PC-3 (cell line): ENCODE measurements around the gene C4orf17. TPM values are rescaled to one million over a fixed set of nuclear protein-coding genes. Genes with fewer than 3 reads are reported as not detected.

Source experiments
- ATAC-seq: fragments of 200-7000 bp; cut with Tn5 transposase; 2 replicates; pipeline ENCODE4 v1.9.1; 2020; ENCODE audit warnings: mild to moderate bottlenecking, moderate library complexity
- BruUV-seq: library from RNA; stranded (reverse); fragments of 400-500 nt; replicated peaks from 2 replicates; lab custom pipeline; 2021; lab: Mats Ljungman, UMichigan
- CTCF ChIA-PET: fragments of 300-600 bp; sonication (Branson Sonifier 250); formaldehyde crosslinking; loops from one replicate; lab custom pipeline; 2022; ENCODE audit warnings: antibody characterized with exemption; lab: Charles Lee
- POLR2A ChIA-PET: fragments of 300-600 bp; sonication (Branson Sonifier 250); formaldehyde crosslinking; loops from one replicate; lab custom pipeline; 2022; ENCODE audit warnings: antibody characterized with exemption; ENCODE audit not compliant: unreplicated experiment; lab: Charles Lee
- DNase-seq: peaks from one replicate; pipeline ENCODE4 v3.0.0-alpha.2; 2015
- H2AFZ ChIP-seq: fragments of 300-600 bp; sonication (generic); 2 replicates; pipeline ENCODE4 v1.6.0; 2016; ENCODE audit warnings: antibody characterized with exemption, low read length
- H3F3A ChIP-seq: fragments of 300-600 bp; sonication (generic); one replicate; pipeline ENCODE4 v1.6.0; 2017; ENCODE audit warnings: antibody characterized with exemption, low read length, control low read depth, mild to moderate bottlenecking; ENCODE audit not compliant: unreplicated experiment
- H3K27ac ChIP-seq: fragments of 300-600 bp; sonication (generic); 2 replicates; pipeline ENCODE4 v1.5.1; 2016; ENCODE audit warnings: mild to moderate bottlenecking, low read length
- H3K27me3 ChIP-seq: fragments of 300-600 bp; sonication (generic); 2 replicates; pipeline ENCODE4 v1.6.1; 2016; ENCODE audit warnings: low read length, mixed read lengths
- H3K36me3 ChIP-seq: fragments of 300-600 bp; sonication (generic); 2 replicates; pipeline ENCODE4 v1.6.1; 2016; ENCODE audit warnings: low read depth, mixed run types, low read length, mixed read lengths
- H3K4me1 ChIP-seq: fragments of 300-600 bp; sonication (generic); 2 replicates; pipeline ENCODE4 v1.5.1; 2016; ENCODE audit warnings: low read length; ENCODE audit not compliant: insufficient read depth
- H3K4me2 ChIP-seq: fragments of 300-600 bp; sonication (generic); 2 replicates; pipeline ENCODE4 v1.6.0; 2016; ENCODE audit warnings: low read length
- H3K4me3 ChIP-seq: fragments of 300-600 bp; sonication (generic); 2 replicates; pipeline ENCODE4 v1.5.1; 2016; ENCODE audit warnings: mild to moderate bottlenecking, low read length, mixed read lengths
- H3K79me2 ChIP-seq: fragments of 300-600 bp; sonication (generic); 2 replicates; pipeline ENCODE4 v1.6.1; 2017; ENCODE audit warnings: low read length, mixed read lengths
- H3K9ac ChIP-seq: fragments of 300-600 bp; sonication (generic); 2 replicates; pipeline ENCODE4 v1.6.0; 2016; ENCODE audit warnings: mild to moderate bottlenecking, low read length
- H3K9me2 ChIP-seq: fragments of 300-600 bp; sonication (generic); replicated peaks from 2 replicates; pipeline ENCODE4 v1.6.1; 2016; ENCODE audit warnings: mixed run types, low read length, mixed read lengths
- H3K9me3 ChIP-seq: fragments of 300-600 bp; sonication (generic); 2 replicates; pipeline ENCODE4 v1.6.1; 2016; ENCODE audit warnings: low read length, mixed read lengths
- H4K20me1 ChIP-seq: fragments of 300-600 bp; sonication (generic); 2 replicates; pipeline ENCODE4 v1.6.1; 2016; ENCODE audit warnings: low read length, mixed read lengths
- EZH2 ChIP-seq: fragments of 300-600 bp; sonication (generic); IDR thresholded peaks from one replicate; pipeline ENCODE4 v1.6.1; 2017; ENCODE audit warnings: antibody characterized with exemption, mild to moderate bottlenecking, low read length; ENCODE audit not compliant: unreplicated experiment
- EZH2phosphoT487 ChIP-seq: fragments of 300-600 bp; sonication (generic); IDR thresholded peaks from 2 replicates; pipeline ENCODE4 v1.6.1; 2018; ENCODE audit warnings: mild to moderate bottlenecking, antibody characterized with exemption, low read length, borderline replicate concordance
- intact Hi-C: fragments of 100-400 bp; cut with micrococcal nuclease; formaldehyde crosslinking; loops from 2 replicates; pipeline ENCODE4 v1.9.0; 2023
- total RNA-seq: library from RNA; depleted of rRNA; stranded (reverse); fragments of >200 nt; gene quantifications from 2 replicates; pipeline ENCODE4 v1.2.3, GENCODE V29; 2014
- TF ChIP-seq, protein P1 (sequence below): fragments of 300-600 bp; sonication (generic); conservative IDR thresholded peaks from 2 replicates; pipeline ENCODE4 v1.5.1; 2017; ENCODE audit warnings: antibody characterized with exemption, low read depth, mild to moderate bottlenecking, low read length

The C4orf17 gene
- total RNA-seq, 1 experiment from 2014 or later: not detected

DNA sequence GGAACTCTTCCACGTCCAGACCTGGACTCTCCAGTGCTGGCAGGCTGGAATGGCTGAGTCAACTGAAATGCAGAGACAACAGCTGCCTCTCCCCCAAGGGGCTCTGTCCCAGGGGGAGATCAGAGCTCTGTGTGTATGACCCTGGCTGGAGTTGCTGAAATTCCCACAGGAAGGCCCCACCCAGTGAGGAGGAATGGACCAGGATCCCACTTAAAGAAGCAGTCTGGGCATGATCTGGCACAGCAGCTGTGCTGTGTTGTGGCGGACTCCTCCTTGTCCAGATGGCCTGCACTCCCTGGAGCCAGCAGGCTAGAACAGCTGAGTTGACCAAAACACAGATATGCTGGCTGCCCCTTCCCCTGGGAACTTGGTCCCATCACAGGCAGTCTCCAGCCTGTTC, 25.4 kb downstream of the C4orf17 start:
- Histone ChIP-seq H3K9ac (no peak overlapping the region), H3K36me3 (no peaks in the 10 kb centered on the region), H3K4me1 (peaks cover 19% of the 10 kb centered on the region), H3K79me2 (no peaks in the 10 kb centered on the region), H3K27ac (no peak overlapping the region), H4K20me1 (no peaks in the 10 kb centered on the region), H2AFZ (no peak overlapping the region), H3F3A (no peaks in the 10 kb centered on the region), H3K4me3 (no peak overlapping the region), H3K4me2 (no peak overlapping the region), H3K27me3 (no peaks in the 10 kb centered on the region), H3K9me3 (no peaks in the 10 kb centered on the region), H3K9me2 (no peaks in the 10 kb centered on the region)
- DNase-seq: no peak
- ChIA-PET CTCF (no interaction called here), POLR2A (no interaction called here)
- no peak for TF ChIP-seq EZH2phosphoT487
- TF ChIP-seq, protein P1, sequence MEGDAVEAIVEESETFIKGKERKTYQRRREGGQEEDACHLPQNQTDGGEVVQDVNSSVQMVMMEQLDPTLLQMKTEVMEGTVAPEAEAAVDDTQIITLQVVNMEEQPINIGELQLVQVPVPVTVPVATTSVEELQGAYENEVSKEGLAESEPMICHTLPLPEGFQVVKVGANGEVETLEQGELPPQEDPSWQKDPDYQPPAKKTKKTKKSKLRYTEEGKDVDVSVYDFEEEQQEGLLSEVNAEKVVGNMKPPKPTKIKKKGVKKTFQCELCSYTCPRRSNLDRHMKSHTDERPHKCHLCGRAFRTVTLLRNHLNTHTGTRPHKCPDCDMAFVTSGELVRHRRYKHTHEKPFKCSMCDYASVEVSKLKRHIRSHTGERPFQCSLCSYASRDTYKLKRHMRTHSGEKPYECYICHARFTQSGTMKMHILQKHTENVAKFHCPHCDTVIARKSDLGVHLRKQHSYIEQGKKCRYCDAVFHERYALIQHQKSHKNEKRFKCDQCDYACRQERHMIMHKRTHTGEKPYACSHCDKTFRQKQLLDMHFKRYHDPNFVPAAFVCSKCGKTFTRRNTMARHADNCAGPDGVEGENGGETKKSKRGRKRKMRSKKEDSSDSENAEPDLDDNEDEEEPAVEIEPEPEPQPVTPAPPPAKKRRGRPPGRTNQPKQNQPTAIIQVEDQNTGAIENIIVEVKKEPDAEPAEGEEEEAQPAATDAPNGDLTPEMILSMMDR: no peak
- no peak for TF ChIP-seq EZH2
- ATAC-seq: no peak
- no TSS peak for BruUV-seq
- intact Hi-C loops: no loop called here

- Histone ChIP-seq H4K20me1 (no peaks in the 10 kb centered on the region), H3K27ac (no peak overlapping the region), H3K36me3 (no peaks in the 10 kb centered on the region), H3F3A (no peaks in the 10 kb centered on the region), H3K4me2 (no peak overlapping the region), H3K79me2 (no peaks in the 10 kb centered on the region), H3K9me3 (no peaks in the 10 kb centered on the region), H3K27me3 (no peaks in the 10 kb centered on the region), H3K4me1 (peaks cover 19% of the 10 kb centered on the region), H3K9me2 (no peaks in the 10 kb centered on the region), H3K4me3 (no peak overlapping the region), H3K9ac (no peak overlapping the region), H2AFZ (no peak overlapping the region)
- POLR2A ChIA-PET: no interaction called here
- BruUV-seq: no TSS peak
- DNase-seq: no peak
- intact Hi-C loops: no loop called here
- ATAC-seq: no peak
- TF ChIP-seq EZH2phosphoT487 (no peak), EZH2 (no peak)
- TF ChIP-seq, protein P1: no peak
- CTCF ChIA-PET: no interaction called here
Observed at GRCh38 chr4:99536848-99537247, 26.0 kb downstream of the C4orf17 start.

GRCh38 chr4:99537674-99538073, 26.9 kb downstream of the C4orf17 start:
- peaks cover 19% of the 10 kb centered on the region for H3K4me1 ChIP-seq
- no peak for DNase-seq
- H3K79me2 ChIP-seq: no peaks in the 10 kb centered on the region
- no peak overlapping the region for H2AFZ ChIP-seq
- H3K9me3 ChIP-seq: no peaks in the 10 kb centered on the region
- H3K9ac ChIP-seq: no peak overlapping the region
- ChIA-PET POLR2A (interaction anchor here (0.6 kb wide), 1 partner anchor 27 kb away, joined by 3 read pairs; the partner anchor contains the start of gene C4orf17), CTCF (no interaction called here)
- H3K4me2 ChIP-seq: no peak overlapping the region
- intact Hi-C loops: no loop called here
- no peak overlapping the region for H3K27ac ChIP-seq
- H3K36me3 ChIP-seq: no peaks in the 10 kb centered on the region
- no peaks in the 10 kb centered on the region for H3K27me3 ChIP-seq
- ATAC-seq: no peak
- no TSS peak for BruUV-seq
- H3F3A ChIP-seq: no peaks in the 10 kb centered on the region
- H4K20me1 ChIP-seq: no peaks in the 10 kb centered on the region
- TF ChIP-seq, protein P1: no peak
- TF ChIP-seq EZH2phosphoT487: no peak
- no peak for TF ChIP-seq EZH2
- no peaks in the 10 kb centered on the region for H3K9me2 ChIP-seq
- H3K4me3 ChIP-seq: no peak overlapping the region
